HG03442 (cell line): ENCODE results near the gene SLC5A2.

Source experiments
- ATAC-seq: cut with Tn5 transposase; IDR thresholded peaks from one replicate; pipeline ENCODE4 v1.9.1; 2021; ENCODE audit warnings: mild to moderate bottlenecking, moderate library complexity; ENCODE audit not compliant: unreplicated experiment

The SLC5A2 gene

GRCh38 chr16:31459687-31460581 is 23.0 kb upstream of the SLC5A2 start:
- peak; percentile 65 for ATAC-seq

- ATAC-seq = no peak
Measured at GRCh38 chr16:31460582-31461002, 22.3 kb upstream of the SLC5A2 start.

GRCh38 chr16:31461201-31461920 is 21.6 kb upstream of the SLC5A2 start:
- no peak for ATAC-seq

GRCh38 chr16:31461921-31462804 is 20.8 kb upstream of the SLC5A2 start:
- no peak for ATAC-seq

GRCh38 chr16:31464348-31464769 is 18.6 kb upstream of the SLC5A2 start:
- no peak for ATAC-seq

- no peak for ATAC-seq
Measured at GRCh38 chr16:31464781-31465260, 18.1 kb upstream of the SLC5A2 start.

GRCh38 chr16:31465788-31466370 is 17.0 kb upstream of the SLC5A2 start:
- no peak for ATAC-seq

- no peak for ATAC-seq
Measured at GRCh38 chr16:31466381-31466841, 16.5 kb upstream of the SLC5A2 start.

- ATAC-seq = no peak
Measured at GRCh38 chr16:31467151-31467773, 15.7 kb upstream of the SLC5A2 start.

- ATAC-seq = no peak
Measured at GRCh38 chr16:31467858-31468257, 15.1 kb upstream of the SLC5A2 start.

- no peak for ATAC-seq
Measured at GRCh38 chr16:31470615-31471014, 12.3 kb upstream of the SLC5A2 start.

GRCh38 chr16:31471241-31471874 is 11.6 kb upstream of the SLC5A2 start:
- ATAC-seq = no peak

GRCh38 chr16:31471875-31472708 is 10.8 kb upstream of the SLC5A2 start, which contains the start of gene TGFB1I1:
Gene TGFB1I1, plus strand, starts transcription at chr16:31472152. Its CDS starts 37 bp downstream, at chr16:31472189.
- ATAC-seq = no peak

GRCh38 chr16:31472709-31473203 is 10.2 kb upstream of the SLC5A2 start:
- no peak for ATAC-seq

GRCh38 chr16:31473264-31473984 is 9.5 kb upstream of the SLC5A2 start:
- ATAC-seq = no peak

GRCh38 chr16:31474173-31474714 is 8.7 kb upstream of the SLC5A2 start:
- ATAC-seq = no peak
